ENCODE measurements around the gene TERC.
A peak's percentile ranks its signal among the peaks of the same experiment; 100 is the strongest.

The TERC gene

GRCh38 chr3:169764882-169765612 lies at the start of gene TERC:
TERC (minus strand) TSS chr3:169765060.
- peak; percentile 87 for DNase-seq (ENCODE audit: low read depth)

DNA sequence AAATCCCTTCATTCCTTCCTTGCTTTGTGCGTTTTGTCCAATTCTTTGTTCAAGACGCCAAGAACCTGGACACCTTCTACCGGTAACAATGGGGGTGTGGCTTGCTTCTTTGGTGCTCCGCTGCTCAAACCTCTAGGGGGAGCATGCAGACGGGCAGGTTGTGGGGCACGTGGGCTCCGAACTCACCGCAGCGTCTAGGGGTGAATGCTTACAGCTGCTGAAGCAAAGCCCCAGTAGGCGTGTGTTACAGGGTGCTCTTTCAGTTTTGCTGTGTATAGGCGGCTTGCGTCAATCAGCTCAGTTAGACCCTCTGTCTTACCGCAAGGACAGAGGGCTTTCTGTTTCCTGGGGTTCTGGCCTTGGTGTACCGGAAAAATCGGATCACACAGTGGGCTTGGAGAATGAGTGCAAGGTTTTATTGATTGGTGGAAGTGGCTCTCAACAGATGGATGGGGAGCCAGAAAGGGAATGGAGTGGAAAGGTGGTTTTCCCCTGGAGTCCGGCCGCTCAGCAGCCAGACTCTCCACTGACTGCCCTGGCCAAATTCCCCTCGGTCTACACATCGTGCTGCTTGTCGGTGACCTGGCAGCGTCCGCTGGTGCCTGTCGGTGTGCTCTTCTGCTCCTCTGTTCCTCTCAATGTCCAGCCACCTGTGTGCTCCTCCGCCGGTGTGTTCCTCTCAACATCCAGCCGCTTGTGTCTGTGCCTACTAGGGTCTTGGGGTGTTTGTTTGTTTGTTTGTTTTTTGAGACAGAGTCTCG lies 49.1 kb upstream of the TERC start:
- peak; percentile 39 for DNase-seq (ENCODE audit: low read depth)

DNA sequence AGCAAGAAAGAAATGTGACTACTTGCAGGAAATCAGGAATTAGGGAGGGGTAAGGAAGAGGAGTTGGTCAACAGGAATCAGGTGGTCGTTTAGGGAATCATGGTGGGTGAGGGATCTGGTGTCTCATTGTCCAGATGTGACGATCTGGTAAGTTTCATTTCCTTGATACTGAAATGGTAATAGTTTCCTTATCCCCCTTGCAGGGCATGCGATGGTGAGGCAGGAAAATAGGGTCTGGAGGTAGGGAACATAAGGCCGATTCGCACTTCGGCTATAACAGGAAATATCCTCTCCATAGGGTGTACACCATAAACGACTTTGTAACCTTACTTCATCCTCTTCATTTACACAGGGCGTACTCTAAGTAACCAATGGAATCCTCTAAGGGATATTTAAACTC lies 48.4 kb upstream of the TERC start:
- DNase-seq (ENCODE audit: low read depth): no peak

GRCh38 chr3:169812332-169813235 lies 47.7 kb upstream of the TERC start, which contains the start of the genes LRRC34 and LRRIQ4:
LRRC34 (minus strand) TSS chr3:169812904; CDS start chr3:169812548, 356 bp downstream.
LRRIQ4 (plus strand) TSS chr3:169812870; CDS start chr3:169821922, 9,052 bp downstream.
- DNase-seq (ENCODE audit: low read depth): peak; percentile 53

DNA sequence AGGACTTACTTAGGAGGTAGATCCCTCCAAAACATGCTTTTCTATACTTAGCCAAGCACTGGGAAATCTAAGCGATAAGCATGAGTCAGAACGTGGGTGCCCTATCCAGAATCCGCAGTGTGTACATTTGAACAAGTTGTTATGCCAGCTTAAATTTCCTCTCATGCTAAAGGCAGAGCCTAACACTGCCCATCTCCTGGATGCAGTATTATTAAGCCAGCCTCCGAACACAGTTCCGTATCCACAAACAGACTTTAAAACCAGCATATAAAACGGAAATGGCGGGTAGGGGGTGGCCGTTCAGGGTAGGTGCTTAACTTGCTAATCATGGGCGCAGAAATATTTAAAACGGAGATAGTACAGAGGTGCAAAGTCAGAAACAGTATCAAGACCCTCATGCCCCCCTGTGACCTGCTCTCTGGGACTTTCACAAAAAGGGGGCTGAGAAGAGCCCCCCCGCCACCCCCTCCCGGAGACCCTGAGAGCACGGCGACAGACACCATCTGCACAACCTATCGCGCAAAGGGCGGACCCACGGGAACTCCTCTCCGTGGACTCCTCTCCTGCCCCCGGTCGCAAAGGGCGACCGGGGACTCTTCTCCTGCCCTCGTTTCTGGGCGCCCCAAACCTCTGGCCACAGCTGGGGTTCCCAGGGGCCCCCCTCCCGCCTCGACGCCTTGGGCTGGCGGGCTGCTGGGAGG lies 46.9 kb upstream of the TERC start:
- DNase-seq (ENCODE audit: low read depth): no peak

GRCh38 chr3:169809230-169809795 lies 44.5 kb upstream of the TERC start:
- DNase-seq (ENCODE audit: low read depth): no peak

- DNase-seq (ENCODE audit: low read depth): no peak
Measured at GRCh38 chr3:169804681-169805080, 39.8 kb upstream of the TERC start.

DNA sequence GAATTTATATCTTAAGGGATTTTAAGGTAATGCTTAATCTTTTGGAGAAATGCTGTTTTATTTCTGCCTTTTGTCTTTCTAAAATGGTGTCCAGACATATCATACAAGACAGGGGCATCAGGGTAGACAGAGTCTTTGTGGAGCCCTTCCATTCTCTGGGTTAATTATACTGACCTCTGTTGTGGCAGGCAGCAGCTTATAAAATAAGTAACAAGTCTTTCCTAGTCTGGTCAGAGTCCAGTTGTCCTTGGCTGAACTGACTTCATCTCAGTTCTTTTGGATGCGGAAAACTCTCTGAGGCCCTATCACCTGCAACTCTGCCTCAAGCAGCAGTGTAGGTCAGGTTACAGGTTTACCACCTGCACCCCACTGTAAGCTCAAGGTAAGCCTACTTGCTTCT lies 27.5 kb upstream of the TERC start:
- DNase-seq (ENCODE audit: low read depth): no peak

DNA sequence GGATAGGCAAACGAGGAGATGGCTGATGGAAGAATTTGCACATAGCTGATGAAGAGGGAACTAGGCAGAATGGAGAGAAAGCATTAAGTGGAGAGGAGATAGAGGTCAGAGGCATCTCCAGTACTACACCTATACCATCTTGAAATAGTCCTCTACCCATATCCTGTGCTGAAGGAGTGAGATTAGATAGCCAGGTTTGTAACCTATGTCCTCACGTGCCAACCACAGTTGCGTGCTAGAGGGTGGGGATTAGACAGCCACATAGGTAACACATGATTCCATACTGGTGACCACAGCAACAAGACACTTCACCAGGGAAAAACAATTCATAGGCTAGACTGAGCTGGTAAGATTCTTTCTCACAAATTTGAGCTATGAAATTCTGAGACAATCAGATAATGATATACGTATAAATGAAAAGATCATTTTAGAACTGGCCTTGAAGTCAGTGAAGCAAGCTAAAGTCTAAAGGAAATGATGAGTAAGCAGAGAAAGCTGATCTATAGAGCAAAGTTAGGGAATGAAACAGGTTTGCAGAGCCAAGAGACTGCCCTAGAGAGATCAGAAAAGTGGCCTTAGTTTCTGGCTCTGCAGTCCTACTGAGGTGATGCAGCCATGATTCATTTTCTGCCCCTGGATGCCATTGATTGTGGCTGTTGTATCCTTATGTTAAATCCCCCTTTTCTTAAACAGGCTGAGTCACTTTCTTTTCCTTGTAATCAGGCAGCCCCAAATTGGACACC lies 26.0 kb upstream of the TERC start:
- DNase-seq (ENCODE audit: low read depth): no peak

DNA sequence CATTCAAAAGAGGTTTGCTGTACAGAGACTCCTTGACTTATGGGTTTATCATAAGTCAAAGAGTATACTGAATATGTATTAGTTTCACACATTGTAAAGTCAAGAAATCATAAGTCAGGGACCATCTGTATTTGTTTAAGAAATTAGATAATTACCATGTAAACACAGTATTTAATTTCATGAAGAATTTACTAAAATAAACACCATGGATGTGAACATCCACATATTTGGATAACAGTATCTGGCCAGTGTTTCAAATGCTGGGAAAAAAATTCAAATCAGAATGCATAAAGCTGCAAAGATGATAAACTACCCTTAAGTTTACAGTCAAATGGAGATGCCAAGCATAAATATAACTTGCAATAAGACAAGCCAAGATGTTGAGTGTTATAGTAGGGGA lies 25.4 kb upstream of the TERC start:
- no peak for DNase-seq (ENCODE audit: low read depth)

GRCh38 chr3:169787791-169788190 lies 22.9 kb upstream of the TERC start:
- DNase-seq (ENCODE audit: low read depth): no peak

DNA sequence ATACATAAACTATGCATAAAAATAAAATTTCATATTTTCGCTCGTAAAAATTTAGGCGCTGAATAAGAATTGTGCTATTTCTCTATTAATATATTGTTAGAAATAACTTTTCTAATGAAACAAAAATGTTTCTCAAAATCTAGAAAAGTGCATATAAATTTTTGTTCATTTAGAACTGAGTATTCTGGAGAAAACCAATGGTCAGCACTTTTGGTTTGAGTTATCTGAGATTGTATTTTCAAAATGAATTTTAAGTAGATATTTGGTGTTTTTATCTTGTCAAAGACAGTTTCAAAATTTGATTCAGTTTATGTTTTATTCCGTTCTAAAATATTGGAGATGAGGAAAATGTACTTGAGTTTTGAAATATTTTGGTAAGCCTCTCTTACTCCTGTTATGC lies 22.3 kb upstream of the TERC start:
- DNase-seq (ENCODE audit: low read depth): no peak

DNA sequence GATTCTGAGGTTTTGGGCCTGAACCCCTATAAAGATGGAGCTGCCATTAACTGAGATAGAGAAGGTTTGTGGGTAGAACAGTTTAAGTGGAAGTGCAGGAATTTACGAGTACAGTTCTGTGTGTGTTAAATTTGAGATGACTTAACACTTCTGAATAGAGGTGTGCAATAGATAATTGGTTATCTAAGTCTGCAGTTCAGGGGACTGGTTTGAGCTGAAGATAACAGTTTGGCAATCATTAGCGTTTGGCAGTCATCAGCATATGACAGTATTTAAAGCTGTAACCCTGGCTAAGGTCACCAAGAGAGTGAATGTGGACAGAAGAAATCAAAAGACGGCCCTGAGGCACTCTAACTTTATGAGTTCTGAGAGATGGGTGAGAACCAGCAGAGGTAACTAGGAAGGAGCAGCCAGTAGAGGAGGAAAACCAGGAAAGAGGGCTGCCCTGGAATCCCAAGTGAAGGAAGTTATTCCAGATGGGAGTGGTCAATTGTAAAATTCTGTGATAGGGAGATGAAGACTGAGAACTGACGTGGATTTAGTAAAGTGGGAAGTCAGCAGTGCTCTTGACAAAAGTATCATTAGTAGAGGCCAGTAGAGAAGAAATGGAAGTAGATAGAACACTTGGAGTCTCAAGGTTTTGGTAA lies 16.5 kb upstream of the TERC start:
- no peak for DNase-seq (ENCODE audit: low read depth)

- no peak for DNase-seq (ENCODE audit: low read depth)
Measured at GRCh38 chr3:169780742-169781141, 15.9 kb upstream of the TERC start.

- no peak for DNase-seq (ENCODE audit: low read depth)
Measured at GRCh38 chr3:169777822-169778221, 13.0 kb upstream of the TERC start.

- no peak for DNase-seq (ENCODE audit: low read depth)
Measured at GRCh38 chr3:169774186-169774585, 9.3 kb upstream of the TERC start.

GRCh38 chr3:169772897-169773816 lies 8.3 kb upstream of the TERC start, which contains the start of gene MYNN:
MYNN (plus strand) TSS chr3:169773396; CDS start chr3:169774296, 900 bp downstream.
- peak; percentile 84 for DNase-seq (ENCODE audit: low read depth)

DNA sequence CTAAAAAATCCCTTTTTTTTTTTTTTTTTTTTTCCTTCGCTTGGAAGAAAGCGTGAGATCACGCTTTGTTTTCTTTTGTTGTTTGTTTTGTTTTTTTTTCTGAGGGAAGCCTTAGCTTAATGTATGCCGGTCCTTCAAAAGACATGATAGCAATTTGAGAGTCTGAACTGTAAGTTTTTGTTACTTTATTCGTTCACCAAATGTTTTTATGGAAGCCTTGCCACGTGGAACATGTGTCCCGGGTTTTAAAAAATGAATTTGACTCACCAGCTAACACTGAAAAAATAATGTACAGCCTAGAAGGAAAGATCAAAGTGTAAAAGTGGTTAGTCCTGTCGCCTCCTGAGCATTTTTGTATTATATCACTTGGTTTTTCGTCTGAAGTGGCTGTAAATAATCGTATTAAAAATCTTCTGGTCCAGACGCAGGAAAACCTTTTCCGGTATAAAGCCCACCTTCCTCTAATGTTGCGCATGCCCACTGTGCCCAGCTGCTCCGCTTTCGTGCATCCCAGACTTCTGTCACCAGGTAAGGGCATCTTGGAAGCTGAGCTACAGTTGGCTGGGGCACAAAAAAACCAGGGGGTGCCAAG lies 7.5 kb upstream of the TERC start:
- DNase-seq (ENCODE audit: low read depth): peak; percentile 49
